Measurements from ENCODE around the gene SARM1. TPM values are rescaled to one million over a fixed set of nuclear protein-coding genes. Genes with fewer than 3 reads are reported as not detected.
A peak's percentile ranks its signal among the peaks of the same experiment; 100 is the strongest.
"Not testable (repeated sequence)": the region's sequence is repeated elsewhere in the genome, so short reads cannot be mapped to it uniquely, and the experiment has no call there.

The SARM1 gene
- total RNA-seq, 1 donor from 2014 or later: 0.53 TPM

- DNase-seq (ENCODE audit: low read depth) (peak; percentile 65), FAIRE-seq (peak; percentile 58)
- peak; percentile 96 for TF ChIP-seq CTCF (IDR thresholded peaks at IDR 0.05; ENCODE audit: insufficient read depth, low read length, severe bottlenecking)
- Histone ChIP-seq H3K4me3 (ENCODE audit: low read depth, low read length) (no peak overlapping the region), H3K27me3 (ENCODE audit: control insufficient read depth, insufficient read depth, low read length) (no peaks in the 10 kb centered on the region), H3K36me3 (ENCODE audit: control insufficient read depth, insufficient read depth, low read length) (no peaks in the 10 kb centered on the region)
Observed at GRCh38 chr17:28416703-28417311, 45.3 kb downstream of the SARM1 start.

DNA sequence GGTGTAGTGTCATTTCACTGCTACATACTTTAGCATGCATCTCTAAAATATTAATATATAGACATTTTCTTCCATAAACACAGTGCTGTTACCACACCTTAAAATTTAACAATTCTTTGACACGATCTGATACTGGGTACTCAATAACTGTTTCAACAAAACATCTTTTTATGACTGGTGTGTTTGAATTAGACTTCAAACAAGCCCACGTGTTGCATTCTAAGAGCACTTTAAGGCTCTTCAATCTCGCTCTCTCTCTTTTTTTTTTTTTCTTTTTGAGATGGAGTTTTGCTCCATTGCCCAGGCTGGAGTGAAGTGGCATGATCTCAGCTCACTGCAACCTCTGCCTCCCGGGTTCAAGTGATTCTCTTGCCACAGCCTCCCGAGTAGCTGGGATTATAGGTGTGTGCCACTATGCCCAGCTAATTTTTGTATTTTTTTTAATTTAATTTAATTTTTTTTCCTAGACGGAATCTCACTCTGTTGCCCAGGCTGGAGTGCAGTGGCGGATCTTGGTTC, 50.4 kb downstream of the SARM1 start:
- Histone ChIP-seq H3K27me3 (ENCODE audit: control insufficient read depth, insufficient read depth, low read length) (no peaks in the 10 kb centered on the region), H3K36me3 (ENCODE audit: control insufficient read depth, insufficient read depth, low read length) (no peaks in the 10 kb centered on the region), H3K4me3 (ENCODE audit: low read depth, low read length) (no peak overlapping the region)
- TF ChIP-seq CTCF (IDR thresholded peaks at IDR 0.05; ENCODE audit: insufficient read depth, low read length, severe bottlenecking): no peak
- no peak for DNase-seq (ENCODE audit: low read depth)
- no peak for FAIRE-seq

DNA sequence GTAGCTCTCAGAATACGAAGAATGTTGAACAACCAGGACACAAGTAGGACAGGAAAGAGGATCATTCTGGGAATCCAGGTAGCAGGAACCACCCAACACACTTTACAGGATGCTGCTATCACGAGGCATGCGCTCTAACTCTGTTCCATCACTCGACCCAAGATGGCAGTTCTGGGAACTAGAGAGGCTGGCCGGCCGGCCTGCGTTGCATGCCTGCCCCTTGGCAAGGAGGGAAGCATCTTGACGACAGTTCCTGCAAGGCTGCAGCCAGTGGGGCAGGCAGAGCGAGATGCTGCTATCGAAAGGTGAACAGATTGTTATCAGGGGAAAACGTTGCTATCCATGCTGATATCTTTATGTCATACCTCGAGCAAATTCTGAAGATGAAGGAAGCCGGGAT, 53.7 kb downstream of the SARM1 start:
- FAIRE-seq: no peak
- DNase-seq (ENCODE audit: low read depth): no peak
- Histone ChIP-seq H3K36me3 (ENCODE audit: control insufficient read depth, insufficient read depth, low read length) (no peaks in the 10 kb centered on the region), H3K4me3 (ENCODE audit: low read depth, low read length) (no peak overlapping the region), H3K27me3 (ENCODE audit: control insufficient read depth, insufficient read depth, low read length) (no peaks in the 10 kb centered on the region)
- no peak for TF ChIP-seq CTCF (IDR thresholded peaks at IDR 0.05; ENCODE audit: insufficient read depth, low read length, severe bottlenecking)

DNA sequence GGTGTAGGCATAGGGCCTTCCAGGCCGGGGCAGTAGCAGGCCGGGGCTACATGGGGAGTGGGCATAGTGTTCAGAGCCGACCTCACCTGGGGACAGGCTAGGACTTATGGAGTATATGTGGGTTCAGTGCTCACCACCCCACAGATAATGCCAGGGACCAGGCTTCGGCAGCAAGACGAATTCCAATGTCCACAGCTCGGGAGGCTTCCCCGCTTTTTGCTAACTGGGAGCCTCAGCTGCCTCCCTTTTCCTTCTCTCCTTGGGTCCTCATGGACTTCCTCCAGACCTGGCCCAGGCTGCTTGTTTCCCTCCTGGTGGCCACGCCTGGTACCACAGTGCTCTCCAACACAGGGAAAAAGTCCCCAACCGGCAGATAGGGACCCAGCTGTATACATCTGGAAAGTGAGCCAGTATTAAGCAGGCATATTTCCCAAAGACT, 54.6 kb downstream of the SARM1 start:
- Histone ChIP-seq H3K4me3 (ENCODE audit: low read depth, low read length) (no peak overlapping the region), H3K27me3 (ENCODE audit: control insufficient read depth, insufficient read depth, low read length) (no peaks in the 10 kb centered on the region), H3K36me3 (ENCODE audit: control insufficient read depth, insufficient read depth, low read length) (no peaks in the 10 kb centered on the region)
- DNase-seq (ENCODE audit: low read depth) (no peak), FAIRE-seq (no peak)
- peak; percentile 51 for TF ChIP-seq CTCF (IDR thresholded peaks at IDR 0.05; ENCODE audit: insufficient read depth, low read length, severe bottlenecking)

- Histone ChIP-seq H3K27me3 (ENCODE audit: control insufficient read depth, insufficient read depth, low read length) (no peaks in the 10 kb centered on the region), H3K36me3 (ENCODE audit: control insufficient read depth, insufficient read depth, low read length) (no peaks in the 10 kb centered on the region), H3K4me3 (ENCODE audit: low read depth, low read length) (no peak overlapping the region)
- FAIRE-seq: no peak
- no peak for TF ChIP-seq CTCF (IDR thresholded peaks at IDR 0.05; ENCODE audit: insufficient read depth, low read length, severe bottlenecking)
- DNase-seq (ENCODE audit: low read depth): no peak
Observed at GRCh38 chr17:28427371-28427770, 55.9 kb downstream of the SARM1 start.

DNA sequence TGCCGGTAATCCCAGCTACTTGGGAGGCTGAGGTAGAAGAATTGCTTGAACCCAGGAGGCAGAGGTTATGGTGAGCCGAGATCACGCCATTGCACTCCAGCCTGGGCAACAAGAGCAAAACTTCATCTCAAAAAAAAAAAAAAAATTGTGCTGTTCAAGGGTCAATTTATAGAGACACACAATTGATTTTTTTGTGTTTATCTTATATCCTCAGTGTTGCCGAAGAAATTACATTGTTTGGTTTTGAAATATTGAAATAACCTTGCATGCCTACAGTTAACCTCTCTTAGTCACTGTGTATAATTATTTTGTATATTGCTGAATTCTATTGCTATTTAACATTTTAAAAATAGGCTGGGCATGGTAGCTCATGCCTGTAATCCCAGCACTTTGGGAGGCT, 56.5 kb downstream of the SARM1 start:
- not testable (repeated sequence) for H3K4me3 ChIP-seq (ENCODE audit: low read depth, low read length); FAIRE-seq; H3K36me3 ChIP-seq (ENCODE audit: control insufficient read depth, insufficient read depth, low read length); DNase-seq (ENCODE audit: low read depth); H3K27me3 ChIP-seq (ENCODE audit: control insufficient read depth, insufficient read depth, low read length)
